Endothelial cell of umbilical vein (primary cell): ENCODE results near the gene GTSE1. TPM values are rescaled to one million over a fixed set of nuclear protein-coding genes. Genes with fewer than 3 reads are reported as not detected.

Source experiments
- BruUV-seq: library from RNA; stranded (reverse); fragments of 400-500 nt; replicated peaks from 2 replicates; lab custom pipeline; 2021; lab: Mats Ljungman, UMichigan
- CTCF ChIA-PET: fragments of 300-600, 350-600 bp; sonication (Branson Sonifier 250); formaldehyde crosslinking; loops from one replicate; lab custom pipeline; 2021; ENCODE audit warnings: antibody characterized with exemption, inconsistent platforms; lab: Charles Lee
- POLR2A ChIA-PET: fragments of 300-600, 350-600 bp; sonication (Branson Sonifier 250); formaldehyde crosslinking; loops from one replicate; lab custom pipeline; 2021; ENCODE audit warnings: antibody characterized with exemption, inconsistent platforms; lab: Charles Lee
- DNase-seq: peaks from one replicate; pipeline ENCODE4 v3.0.0-alpha.2; 2011; ENCODE audit warnings: low read depth, low spot score
- FAIRE-seq: peaks from 2 replicates; lab custom pipeline; 2011; peaks lifted over from hg19 to GRCh38; lab: Jason Lieb, UNC
- H2AFZ ChIP-seq: 2 replicates; pipeline ENCODE4 v1.6.0; 2012; ENCODE audit warnings: low read depth, low read length, control low read depth, inconsistent platforms
- H3K27ac ChIP-seq: 2 replicates; pipeline ENCODE4 v1.5.1; 2011; ENCODE audit warnings: low read depth, mild to moderate bottlenecking, control low read depth, low read length, moderate library complexity; ENCODE audit not compliant: insufficient read depth
- H3K27me3 ChIP-seq, 2 experiments: 2 replicates each; pipeline versions ENCODE4 v1.6.0 to v1.6.1; 2011; ENCODE audit warnings: low read length in 2 of 2, mixed read lengths in 1 of 2; ENCODE audit not compliant: control insufficient read depth in 2 of 2, insufficient read depth in 2 of 2
- H3K36me3 ChIP-seq, 2 experiments: 2 replicates in 1 of 2; 3 replicates in 1 of 2; pipeline ENCODE4 v1.5.1; 2011; ENCODE audit warnings: low read length in 2 of 2, mild to moderate bottlenecking in 1 of 2, moderate library complexity in 1 of 2; ENCODE audit not compliant: control insufficient read depth in 2 of 2, insufficient read depth in 2 of 2; ENCODE audit errors: extremely low read depth in 1 of 2
- H3K4me1 ChIP-seq: 3 replicates; pipeline ENCODE4 v1.5.1; 2011; ENCODE audit warnings: mild to moderate bottlenecking, low read length; ENCODE audit not compliant: control insufficient read depth, insufficient read depth; ENCODE audit errors: extremely low read depth
- H3K4me2 ChIP-seq: 2 replicates; pipeline ENCODE4 v1.6.1; 2011; ENCODE audit warnings: low read length, control low read depth, mixed read lengths; ENCODE audit not compliant: insufficient read depth
- H3K4me3 ChIP-seq, 3 experiments: fragments of 200-600 bp in 1 of 3; sonication (generic), shearing (Covaris generic) in 1 of 3; replicated peaks in 1 of 3; 2 replicates each; pipeline ENCODE4 v1.5.1; 2011 to 2016; ENCODE audit warnings: control low read depth in 3 of 3, low read length in 3 of 3, mild to moderate bottlenecking in 2 of 3, inconsistent platforms in 1 of 3, low read depth in 1 of 3, moderate library complexity in 1 of 3; ENCODE audit not compliant: insufficient read depth in 1 of 3
- H3K79me2 ChIP-seq: 2 replicates; pipeline ENCODE4 v1.6.0; 2012; ENCODE audit warnings: low read length, inconsistent platforms; ENCODE audit not compliant: control insufficient read depth, insufficient read depth
- H3K9ac ChIP-seq: replicated peaks from 2 replicates; pipeline ENCODE3; 2011; ENCODE audit warnings: low read length, control low read depth; ENCODE audit not compliant: insufficient read depth; ENCODE audit errors: extremely low read depth
- H3K9me1 ChIP-seq: replicated peaks from 3 replicates; pipeline ENCODE4 v1.6.0; 2011; ENCODE audit warnings: mild to moderate bottlenecking, low read length; ENCODE audit not compliant: control insufficient read depth, insufficient read depth; ENCODE audit errors: extremely low read depth
- H3K9me3 ChIP-seq: replicated peaks from 2 replicates; pipeline ENCODE4 v1.5.1; 2012; ENCODE audit warnings: low read length, inconsistent platforms; ENCODE audit not compliant: control insufficient read depth, insufficient read depth
- H4K20me1 ChIP-seq: replicated peaks from 2 replicates; pipeline ENCODE3; 2011; ENCODE audit warnings: mild to moderate bottlenecking, low read length; ENCODE audit not compliant: control insufficient read depth, insufficient read depth; ENCODE audit errors: extremely low read depth
- FOS ChIP-seq: IDR thresholded peaks from 2 replicates; pipeline ENCODE4 v1.6.1; 2011; ENCODE audit warnings: mild to moderate bottlenecking, low read length, moderate library complexity, borderline replicate concordance; ENCODE audit not compliant: insufficient read depth
- GATA2 ChIP-seq: IDR thresholded peaks from 2 replicates; pipeline ENCODE4 v1.7.0; 2011; ENCODE audit warnings: low read depth, mild to moderate bottlenecking, moderate library complexity, mixed read lengths, low read length; ENCODE audit not compliant: insufficient read length, insufficient read depth
- JUN ChIP-seq: IDR thresholded peaks from 2 replicates; pipeline ENCODE4 v1.6.1; 2011; ENCODE audit warnings: borderline replicate concordance, low read depth; ENCODE audit not compliant: insufficient read length, insufficient read depth
- MYC ChIP-seq: IDR thresholded peaks from one replicate; pipeline ENCODE4 v1.6.1; 2011; ENCODE audit warnings: mild to moderate bottlenecking, low read depth, low read length
- POLR2A ChIP-seq: IDR thresholded peaks from 2 replicates; pipeline ENCODE4 v1.6.1; 2012; ENCODE audit warnings: low read depth, mild to moderate bottlenecking, control low read depth, low read length
- POLR2AphosphoS5 ChIP-seq: IDR thresholded peaks from 2 replicates; pipeline ENCODE4 v1.6.1; 2012; ENCODE audit warnings: low read depth, mild to moderate bottlenecking, control low read depth, low read length, moderate library complexity; ENCODE audit not compliant: insufficient read depth
- dilution Hi-C: fragments of 300-500 bp; cut with MboI; formaldehyde crosslinking; loops from one replicate; pipeline ENCODE4 v1.15.0; 2019; ENCODE audit warnings: low sequenced_read_pairs; ENCODE audit not compliant: extremely low pct_ligation_motif_present
- intact Hi-C: fragments of 100-400 bp; cut with micrococcal nuclease; formaldehyde crosslinking; loops from one replicate; pipeline ENCODE4 v1.10.0; 2022
- polyA plus RNA-seq, 4 experiments: library from polyadenylated mRNA; depleted of rRNA in 3 of 4; stranded (reverse) in 3 of 4; unstranded in 1 of 4; fragments of >200 nt; gene quantifications; 2 replicates each; pipeline versions ENCODE4 v1.2.1 to v1.2.3, GENCODE V29; 2011 to 2012; ENCODE audit warnings: missing spikeins in 1 of 4
- total RNA-seq: library from RNA; stranded (reverse); gene quantifications from 2 replicates; pipeline ENCODE4 v1.2.3, GENCODE V29; 2021
- TF ChIP-seq, protein P1 (sequence below), 2 donors: IDR thresholded peaks; 1 replicate in 1 of 2; 2 replicates in 1 of 2; pipeline ENCODE4 v1.5.1; 2011; ENCODE audit warnings: low read length in 2 of 2, mild to moderate bottlenecking in 2 of 2, moderate library complexity in 2 of 2, control low read depth in 1 of 2, inconsistent platforms in 1 of 2, low read depth in 1 of 2; ENCODE audit not compliant: insufficient read depth in 1 of 2; ENCODE audit errors: extremely low read depth in 1 of 2
- TF ChIP-seq, protein P2 (sequence below): IDR thresholded peaks from 2 replicates; pipeline ENCODE4 v1.6.1; 2011; ENCODE audit not compliant: insufficient read depth, insufficient read length

GTSE1 gene
- total and polyA plus RNA-seq, 2 donors (not counting 3 experiments of a cell fraction or from before 2014, with no cell fraction given): 25.9 to 57.2 TPM

DNA sequence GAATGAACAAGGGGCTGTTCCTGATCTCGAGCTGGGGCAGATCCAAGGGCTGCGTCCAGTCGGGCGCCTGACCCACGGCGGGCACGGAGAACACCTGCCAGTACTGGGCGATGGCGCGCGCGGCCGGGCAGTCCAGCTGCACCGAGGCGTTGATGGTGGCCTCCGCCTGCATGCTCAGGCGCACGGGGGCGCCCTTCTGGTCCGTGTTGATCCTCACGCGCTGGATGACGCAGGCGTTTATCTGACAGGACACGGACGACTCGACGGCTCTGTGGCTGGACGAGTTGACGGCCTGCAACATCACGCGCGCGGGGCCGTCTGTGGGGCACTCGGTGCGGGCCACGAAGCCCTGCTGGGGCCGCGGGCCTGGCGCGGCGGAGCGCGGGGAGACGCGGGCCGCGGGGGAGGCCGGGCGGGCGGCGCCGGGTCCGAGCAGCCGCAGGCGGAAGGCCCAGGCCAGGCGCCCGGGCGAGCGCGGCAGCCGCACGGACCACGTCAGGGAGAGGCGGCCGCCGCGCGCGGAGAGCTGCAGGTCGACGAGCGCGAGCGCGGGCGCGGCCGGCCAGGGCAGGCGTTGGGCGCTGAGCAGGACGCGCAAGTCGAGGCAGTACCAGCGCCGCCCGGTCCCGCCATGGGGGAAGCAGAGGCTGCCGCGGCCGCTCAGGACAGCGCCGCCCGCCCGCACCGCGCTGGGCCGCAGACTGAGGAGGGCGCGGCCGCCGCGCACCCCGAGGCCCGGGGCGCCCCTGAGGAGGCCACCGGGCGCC is 34.0 kb upstream of the GTSE1 start:
- FAIRE-seq (peak; percentile 69), DNase-seq (peak; percentile 53)
- Histone ChIP-seq H3K9me3 (no peaks in the 10 kb centered on the region), H3K27ac (no peak overlapping the region), H3K79me2 (no peaks in the 10 kb centered on the region), H3K9me1 (no peaks in the 10 kb centered on the region), H3K27me3 (peaks cover 35 to 39% of the 10 kb centered on the region in 2 experiments), H3K36me3 (no peaks in the 10 kb centered on the region), H2AFZ (peak overlapping the region; percentile 75), H4K20me1 (no peaks in the 10 kb centered on the region), H3K4me1 (peaks cover 4% of the 10 kb centered on the region), H3K4me2 (no peak overlapping the region), H3K9ac (no peak overlapping the region), H3K4me3 (no peak overlapping the region)
- no TSS peak for BruUV-seq
- ChIA-PET CTCF (interaction anchor here (0.6 to 3.6 kb wide), 7 partner anchors 9 to 140 kb away, joined by 3 to 11 read pairs (median 3); partner anchors contain the start of gene CDPF1), POLR2A (no interaction called here)
- dilution Hi-C loops: no loop called here
- TF ChIP-seq, protein P1, sequence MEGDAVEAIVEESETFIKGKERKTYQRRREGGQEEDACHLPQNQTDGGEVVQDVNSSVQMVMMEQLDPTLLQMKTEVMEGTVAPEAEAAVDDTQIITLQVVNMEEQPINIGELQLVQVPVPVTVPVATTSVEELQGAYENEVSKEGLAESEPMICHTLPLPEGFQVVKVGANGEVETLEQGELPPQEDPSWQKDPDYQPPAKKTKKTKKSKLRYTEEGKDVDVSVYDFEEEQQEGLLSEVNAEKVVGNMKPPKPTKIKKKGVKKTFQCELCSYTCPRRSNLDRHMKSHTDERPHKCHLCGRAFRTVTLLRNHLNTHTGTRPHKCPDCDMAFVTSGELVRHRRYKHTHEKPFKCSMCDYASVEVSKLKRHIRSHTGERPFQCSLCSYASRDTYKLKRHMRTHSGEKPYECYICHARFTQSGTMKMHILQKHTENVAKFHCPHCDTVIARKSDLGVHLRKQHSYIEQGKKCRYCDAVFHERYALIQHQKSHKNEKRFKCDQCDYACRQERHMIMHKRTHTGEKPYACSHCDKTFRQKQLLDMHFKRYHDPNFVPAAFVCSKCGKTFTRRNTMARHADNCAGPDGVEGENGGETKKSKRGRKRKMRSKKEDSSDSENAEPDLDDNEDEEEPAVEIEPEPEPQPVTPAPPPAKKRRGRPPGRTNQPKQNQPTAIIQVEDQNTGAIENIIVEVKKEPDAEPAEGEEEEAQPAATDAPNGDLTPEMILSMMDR (IDR thresholded peaks at IDR 0.05; ENCODE audit: extremely low read depth in 1 of 2, insufficient read depth in 1 of 2, low read depth in 1 of 2, low read length in 2 of 2): peak; percentile 54 to 72
- no peak for TF ChIP-seq POLR2A
- TF ChIP-seq POLR2AphosphoS5: no peak
- TF ChIP-seq MYC: no peak
- no peak for TF ChIP-seq JUN
- TF ChIP-seq, protein P2, sequence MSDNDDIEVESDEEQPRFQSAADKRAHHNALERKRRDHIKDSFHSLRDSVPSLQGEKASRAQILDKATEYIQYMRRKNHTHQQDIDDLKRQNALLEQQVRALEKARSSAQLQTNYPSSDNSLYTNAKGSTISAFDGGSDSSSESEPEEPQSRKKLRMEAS: peak; percentile 55
- TF ChIP-seq GATA2: no peak
- no peak for TF ChIP-seq FOS
- intact Hi-C loops: no loop called here
